ENCODE results near the gene FOXC2.

- TF ChIP-seq CTCF (IDR thresholded peaks at IDR 0.05) (no peak), POLR2A (IDR thresholded peaks at IDR 0.05) (no peak), EP300 (IDR thresholded peaks at IDR 0.05) (no peak), POLR2AphosphoS5 (IDR thresholded peaks at IDR 0.05) (no peak)
These were observed 36.1 kb upstream of the FOXC2 start for GRCh38 chr16:86530251-86531190.

All from sigmoid colon (tissue), 4 donors.